HUES64 (cell line): ENCODE data around the gene SOX13.

ENCODE experiments used
- H3K27ac ChIP-seq: 2 replicates; pipeline ENCODE4 v1.7.0; 2013; ENCODE audit warnings: low read depth, low read length, inconsistent platforms
- H3K27me3 ChIP-seq: 2 replicates; pipeline ENCODE4 v1.6.1; 2013; ENCODE audit warnings: mild to moderate bottlenecking, low read length; ENCODE audit not compliant: insufficient read depth
- H3K36me3 ChIP-seq: 2 replicates; pipeline ENCODE4 v1.6.1; 2013; ENCODE audit warnings: mild to moderate bottlenecking, low read length; ENCODE audit not compliant: insufficient read depth
- H3K4me1 ChIP-seq: 2 replicates; pipeline ENCODE4 v1.6.1; 2013; ENCODE audit warnings: mild to moderate bottlenecking, low read length, moderate library complexity; ENCODE audit not compliant: insufficient read depth
- H3K4me3 ChIP-seq: 2 replicates; pipeline ENCODE4 v1.5.1; 2013; ENCODE audit warnings: mild to moderate bottlenecking, low read length, moderate library complexity
- H3K9ac ChIP-seq: 2 replicates; pipeline ENCODE4 v1.6.1; 2013; ENCODE audit warnings: mild to moderate bottlenecking, low read depth, low read length
- H3K9me3 ChIP-seq: 2 replicates; pipeline ENCODE4 v1.6.1; 2013; ENCODE audit warnings: low read depth, low read length; ENCODE audit not compliant: insufficient read depth
- WGBS: fragments of 150-250, 120-280 bp; methylation state at CpG from one replicate; pipeline ENCODE4 v1.1.7; 2013; ENCODE audit warnings: missing lambda C conversion rate; 5-methylcytosine and 5-hydroxymethylcytosine counted together

SOX13 gene

DNA sequence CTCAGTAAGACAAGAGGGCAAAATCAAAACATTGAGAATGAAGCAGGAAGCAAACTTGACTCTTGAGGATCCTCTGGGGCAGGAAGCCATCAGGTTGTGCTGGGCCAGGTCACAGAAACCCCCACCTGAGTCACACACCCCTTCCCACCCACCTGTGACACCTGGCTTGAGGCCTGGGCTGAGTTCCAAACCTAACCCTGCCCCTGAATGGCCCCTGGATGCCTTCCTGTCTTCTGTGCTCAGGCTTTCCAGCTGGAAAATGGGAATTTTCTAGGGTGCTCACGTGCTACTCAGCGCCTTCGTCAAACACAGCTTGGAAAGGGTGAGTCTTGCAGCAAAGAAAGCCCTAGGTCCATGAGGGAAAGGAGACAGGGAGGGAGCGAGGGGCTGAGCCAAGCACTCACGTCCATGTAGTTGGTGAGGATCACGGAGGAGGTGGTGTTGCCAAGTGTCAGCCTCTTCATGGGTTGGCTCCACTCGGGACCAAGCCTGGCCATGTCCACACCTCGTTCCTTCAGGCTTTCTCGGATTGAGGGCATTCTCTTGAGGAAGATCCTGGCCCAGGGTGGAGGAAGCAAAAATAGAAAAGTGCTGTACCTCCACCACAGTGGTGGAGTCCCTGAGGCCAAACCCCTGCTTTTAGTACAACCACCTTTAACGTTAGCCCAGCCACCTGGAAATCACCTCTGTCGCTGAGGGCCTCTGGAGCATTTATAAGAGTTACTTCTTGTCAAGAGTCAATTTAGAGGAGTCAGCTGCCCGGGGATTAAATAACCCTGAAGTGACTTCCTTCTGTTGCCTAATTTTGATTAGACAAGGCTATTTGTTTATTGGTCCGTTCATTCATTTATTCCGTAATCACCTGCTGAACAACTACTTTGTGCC is 88.9 kb downstream of the SOX13 start:
- Histone ChIP-seq H3K27me3 (no peaks in the 10 kb centered on the region), H3K4me3 (no peak overlapping the region), H3K4me1 (no peaks in the 10 kb centered on the region), H3K36me3 (no peaks in the 10 kb centered on the region), H3K9me3 (no peaks in the 10 kb centered on the region), H3K9ac (no peak overlapping the region), H3K27ac (no peak overlapping the region)
- 85% methylated on average over 14 of the region's 14 CpGs for WGBS

DNA sequence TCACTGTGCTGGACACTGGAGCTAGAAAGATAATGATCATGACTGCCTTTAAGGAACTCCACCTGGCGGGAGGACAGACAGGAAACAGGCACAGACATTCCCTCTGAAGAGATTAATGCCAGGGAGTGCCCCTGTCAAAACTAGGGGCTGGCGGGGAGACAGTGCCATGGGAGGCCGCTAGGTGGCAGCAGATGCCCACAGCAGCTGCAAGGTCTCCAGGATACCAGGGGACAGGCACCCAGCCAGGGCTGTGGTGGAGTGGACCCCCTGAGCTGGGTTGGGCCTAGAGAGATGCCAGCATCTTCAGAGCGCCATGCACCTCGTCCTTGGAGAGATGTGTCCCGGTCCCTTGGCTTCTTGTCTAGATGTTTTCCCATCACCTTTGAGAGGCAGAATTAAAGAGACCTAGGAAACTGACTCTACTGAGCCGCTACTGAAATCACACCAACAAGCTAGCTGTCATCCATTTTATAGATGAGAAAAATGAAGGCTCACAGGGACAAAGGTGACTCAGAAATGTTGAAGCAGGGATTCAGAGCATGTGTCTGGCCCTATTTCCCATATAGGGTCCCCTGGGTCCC is 89.7 kb downstream of the SOX13 start:
- Histone ChIP-seq H3K27ac (no peak overlapping the region), H3K27me3 (no peaks in the 10 kb centered on the region), H3K4me3 (no peak overlapping the region), H3K9ac (no peak overlapping the region), H3K4me1 (no peaks in the 10 kb centered on the region), H3K9me3 (no peaks in the 10 kb centered on the region), H3K36me3 (no peaks in the 10 kb centered on the region)
- 21% methylated on average over 7 of the region's 7 CpGs for WGBS

DNA sequence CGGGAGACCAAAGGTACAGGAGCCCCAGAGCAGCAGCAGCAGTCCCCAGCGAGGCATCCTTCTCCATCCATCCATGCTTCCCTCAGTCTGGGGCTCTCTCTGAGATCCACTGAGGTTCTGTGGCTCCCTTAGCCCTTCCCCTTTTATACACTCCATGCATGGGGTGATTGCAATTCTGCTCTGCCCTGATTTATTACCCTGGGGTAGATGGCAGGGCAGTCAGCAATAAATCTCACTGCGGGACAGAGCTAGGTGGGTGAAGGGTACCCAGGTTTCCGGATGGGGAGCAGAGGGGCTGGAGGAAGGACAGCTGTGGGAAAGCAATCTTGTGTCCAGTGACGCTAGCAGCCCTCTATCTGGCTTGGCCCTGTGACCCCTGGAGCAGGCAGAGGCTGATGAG is 93.3 kb downstream of the SOX13 start, which contains the start of gene REN:
Gene REN, minus strand, starts transcription at position 119 of the 400 bp plus-strand sequence. Its CDS starts 44 bp downstream, at position 75.
- no peaks in the 10 kb centered on the region for H3K27me3 ChIP-seq
- no peaks in the 10 kb centered on the region for H3K36me3 ChIP-seq
- H3K4me3 ChIP-seq, result no peak within 1 kb of the TSS
- WGBS, result 86% methylated on average over 5 of the region's 5 CpGs
- H3K9ac ChIP-seq, result no peak within 1 kb of the TSS
- no peaks in the 10 kb centered on the region for H3K4me1 ChIP-seq
- H3K9me3 ChIP-seq, result peaks cover 25% of the 10 kb centered on the region
- H3K27ac ChIP-seq, result no peak within 1 kb of the TSS

DNA sequence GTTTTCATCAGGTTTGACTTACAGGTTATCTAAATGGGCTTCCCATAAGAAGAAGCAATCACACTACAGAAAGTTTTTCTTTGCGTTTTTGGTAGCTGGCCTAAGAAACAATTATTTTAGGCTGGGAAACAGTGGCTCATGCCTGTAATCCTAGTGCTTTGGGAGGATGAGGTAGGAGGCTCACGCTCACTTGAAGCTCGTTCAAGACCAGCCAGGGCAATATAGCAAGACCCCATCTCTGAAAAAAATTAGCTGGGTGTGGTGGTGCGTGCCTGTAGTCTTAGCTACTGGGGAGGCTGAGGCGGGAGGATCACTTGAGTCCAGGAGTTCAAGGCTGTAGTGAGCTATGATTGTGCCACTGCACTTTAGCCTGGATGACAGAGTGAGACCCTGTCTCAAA is 94.8 kb downstream of the SOX13 start:
- Histone ChIP-seq H3K36me3 (no peaks in the 10 kb centered on the region), H3K9me3 (peaks cover 29% of the 10 kb centered on the region)

DNA sequence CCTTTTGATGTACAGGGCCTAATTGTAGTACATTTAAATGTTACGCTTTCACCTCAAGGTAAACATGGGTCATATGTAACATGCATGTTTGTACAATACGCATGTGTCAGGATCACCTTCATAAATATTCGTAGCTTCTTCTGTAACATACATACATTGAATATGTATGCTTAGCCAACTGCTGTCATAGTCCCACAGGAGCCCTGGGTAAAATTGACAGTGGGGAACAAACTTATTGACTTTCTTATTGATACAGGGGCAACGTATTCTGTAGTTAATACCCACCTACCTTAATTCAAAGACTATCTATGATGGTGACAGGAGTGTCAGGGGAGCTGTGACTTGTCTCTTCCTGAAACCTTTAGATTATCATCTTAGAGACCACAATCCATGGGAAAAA is 96.9 kb downstream of the SOX13 start:
- H3K27me3 ChIP-seq, result peaks cover 2% of the 10 kb centered on the region; the same call in 1 of the 2 replicates
- no peak overlapping the region for H3K27ac ChIP-seq
- H3K36me3 ChIP-seq, result no peaks in the 10 kb centered on the region
- no peaks in the 10 kb centered on the region for H3K4me1 ChIP-seq
- no peak overlapping the region for H3K4me3 ChIP-seq
- WGBS, result 96% methylated on average over 3 of the region's 4 CpGs
- H3K9me3 ChIP-seq, result peaks cover 29% of the 10 kb centered on the region
- H3K9ac ChIP-seq, result no peak overlapping the region

More for the DNA sequence above, 94.8 kb downstream of the SOX13 start:
- Histone ChIP-seq H3K27ac (no peak overlapping the region), H3K4me1 (no peaks in the 10 kb centered on the region), H3K27me3 (no peaks in the 10 kb centered on the region), H3K4me3 (no peak overlapping the region), H3K9ac (no peak overlapping the region)
- WGBS, result 87% methylated on average over 5 of the region's 5 CpGs

DNA sequence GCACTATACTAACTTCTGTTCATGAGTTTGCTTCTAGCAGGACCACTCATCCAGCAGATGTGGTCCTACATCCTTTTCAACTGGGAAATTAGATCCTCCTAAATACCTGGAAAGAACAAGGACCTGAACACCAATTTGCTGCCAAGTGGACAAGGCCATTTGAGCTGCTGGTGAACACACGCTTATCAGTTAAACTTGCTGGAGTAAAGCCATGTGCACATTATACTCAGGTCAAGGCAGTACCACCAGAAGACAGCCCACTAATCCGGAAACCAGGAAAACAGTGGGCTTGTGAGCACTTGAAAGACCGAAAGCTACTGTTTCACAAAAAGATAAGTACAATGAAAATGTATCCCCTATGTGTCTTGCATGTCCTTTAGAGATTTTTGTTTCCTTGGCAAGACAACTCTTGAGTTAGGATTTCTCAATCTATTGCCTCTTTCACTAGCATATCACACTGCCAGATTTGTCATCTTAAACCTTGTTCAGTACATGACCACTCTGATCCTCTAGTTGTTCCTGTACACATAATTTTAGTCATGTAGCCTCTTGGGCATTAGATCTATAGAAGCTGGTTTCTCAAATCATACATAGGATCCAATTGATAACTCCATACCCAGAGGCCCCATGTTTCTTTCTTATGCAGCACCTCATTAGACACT is 97.7 kb downstream of the SOX13 start:
- no peak overlapping the region for H3K27ac ChIP-seq
- no peak overlapping the region for H3K4me3 ChIP-seq
- peaks cover 29% of the 10 kb centered on the region for H3K9me3 ChIP-seq
- H3K36me3 ChIP-seq, result no peaks in the 10 kb centered on the region
- 90% methylated on average over 3 of the region's 3 CpGs for WGBS
- H3K4me1 ChIP-seq, result no peaks in the 10 kb centered on the region
- no peak overlapping the region for H3K9ac ChIP-seq
- peaks cover 3% of the 10 kb centered on the region; the same call in 1 of the 2 replicates for H3K27me3 ChIP-seq

DNA sequence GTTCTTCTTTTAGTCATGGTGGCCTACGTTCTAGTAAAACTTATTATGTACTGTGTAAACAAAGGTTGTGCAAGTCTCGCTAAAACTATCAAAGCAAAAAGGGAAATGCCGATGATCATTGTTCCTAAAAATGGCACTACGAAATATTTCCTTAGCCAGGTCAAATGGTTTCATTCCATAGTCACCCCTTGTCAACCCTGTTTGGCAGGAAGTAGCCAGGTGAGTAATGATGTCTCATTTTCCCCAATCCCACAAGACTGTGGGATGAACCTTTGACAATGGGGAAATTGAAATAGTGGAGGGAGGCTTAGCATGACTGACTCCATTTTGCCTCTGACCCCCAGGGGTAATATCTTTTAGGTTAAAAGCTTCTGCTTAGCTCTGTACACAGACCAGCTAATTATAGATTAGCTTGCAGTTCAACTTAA is 98.8 kb downstream of the SOX13 start:
- H3K4me1 ChIP-seq, result no peaks in the 10 kb centered on the region
- 86% methylated on average over 4 of the region's 4 CpGs for WGBS
- H3K27me3 ChIP-seq, result peaks cover 3% of the 10 kb centered on the region; the same call in 1 of the 2 replicates
- H3K36me3 ChIP-seq, result no peaks in the 10 kb centered on the region
- H3K27ac ChIP-seq, result no peak overlapping the region
- H3K9ac ChIP-seq, result no peak overlapping the region
- peaks cover 29% of the 10 kb centered on the region for H3K9me3 ChIP-seq
- no peak overlapping the region for H3K4me3 ChIP-seq

DNA sequence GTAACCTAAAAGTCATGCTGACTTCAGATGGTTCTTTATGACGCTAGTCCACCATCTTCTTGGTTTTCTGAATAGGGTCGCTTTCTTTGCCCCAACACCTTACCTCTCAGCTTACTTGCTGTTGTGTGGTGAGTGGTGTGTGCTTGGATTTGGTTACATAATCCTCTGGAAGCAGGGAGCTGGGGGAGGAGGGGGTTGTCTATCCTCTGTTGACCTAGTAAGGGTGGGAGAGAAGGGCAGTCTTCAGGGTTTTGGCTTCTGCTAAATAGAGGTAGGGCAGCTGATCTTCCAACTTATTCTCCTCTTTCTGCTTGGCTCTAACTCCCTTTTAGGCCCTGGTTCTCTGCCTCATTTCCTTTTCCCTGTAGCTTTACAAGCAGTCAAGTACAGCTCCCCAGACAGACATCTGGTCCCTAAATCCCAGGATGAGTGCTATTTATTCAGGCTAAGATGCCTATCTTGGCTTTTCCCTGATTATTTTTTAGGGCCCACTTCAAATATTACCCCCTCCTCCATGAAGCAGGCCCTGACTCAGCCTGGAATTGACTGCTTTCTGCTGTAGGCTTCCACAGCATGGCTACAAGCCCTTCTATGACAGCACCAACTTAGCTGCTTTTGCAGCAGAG is 99.6 kb downstream of the SOX13 start:
- Histone ChIP-seq H3K4me3 (no peak overlapping the region), H3K4me1 (no peaks in the 10 kb centered on the region), H3K9me3 (peaks cover 29% of the 10 kb centered on the region), H3K9ac (no peak overlapping the region), H3K27ac (no peak overlapping the region), H3K27me3 (peaks cover 3% of the 10 kb centered on the region; the same call in 1 of the 2 replicates), H3K36me3 (no peaks in the 10 kb centered on the region)
- 84% methylated on average over 2 of the region's 2 CpGs for WGBS

DNA sequence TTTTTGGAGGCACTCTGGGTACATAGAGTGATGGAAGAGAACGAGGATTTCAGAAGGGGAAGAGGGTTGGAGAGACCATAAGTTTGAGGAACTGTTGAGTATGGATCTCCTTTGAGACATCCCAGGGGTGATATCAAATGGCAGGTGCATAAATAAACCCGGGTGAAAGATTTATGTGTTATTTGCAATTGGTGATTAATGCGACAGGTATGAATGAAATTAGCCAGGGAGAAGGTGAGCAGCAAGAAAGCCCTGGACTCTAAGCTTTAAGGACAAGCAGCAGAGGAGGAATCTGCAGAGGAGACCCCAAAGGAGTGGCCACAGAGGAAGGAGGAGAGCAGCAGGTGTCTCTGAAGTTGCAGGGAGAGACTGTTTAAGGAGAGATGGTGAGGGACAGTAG is 102.0 kb downstream of the SOX13 start:
- peaks cover 19% of the 10 kb centered on the region for H3K9me3 ChIP-seq
- no peak overlapping the region for H3K9ac ChIP-seq
- no peak overlapping the region for H3K4me3 ChIP-seq
- WGBS, result 90% methylated on average over 3 of the region's 3 CpGs
- H3K27me3 ChIP-seq, result peaks cover 3% of the 10 kb centered on the region; the same call in 1 of the 2 replicates
- no peaks in the 10 kb centered on the region for H3K4me1 ChIP-seq
- no peak overlapping the region for H3K27ac ChIP-seq
- no peaks in the 10 kb centered on the region for H3K36me3 ChIP-seq

DNA sequence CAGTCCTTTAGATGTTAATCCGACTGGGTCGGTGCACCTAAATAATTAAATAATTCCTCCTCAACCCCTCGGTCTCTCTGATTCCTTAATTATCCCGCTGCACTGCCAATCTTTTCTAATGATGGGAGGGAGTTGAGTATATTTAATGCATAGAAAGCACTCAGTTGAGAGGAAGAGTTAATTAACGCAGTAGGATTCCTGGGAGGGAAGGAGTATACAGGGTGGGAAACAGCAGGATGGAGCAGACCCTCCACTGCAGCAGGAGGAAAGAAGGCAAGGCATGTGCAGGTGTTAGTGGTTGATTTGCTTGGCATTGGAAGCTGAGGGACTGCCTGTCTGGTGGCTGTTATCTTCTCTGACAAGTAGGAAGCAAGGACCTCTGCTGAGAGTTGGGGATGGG is 103.1 kb downstream of the SOX13 start:
- H3K9ac ChIP-seq, result no peak overlapping the region
- no peak overlapping the region for H3K27ac ChIP-seq
- WGBS, result 88% methylated on average over 2 of the region's 5 CpGs
- H3K4me3 ChIP-seq, result no peak overlapping the region
- H3K36me3 ChIP-seq, result no peaks in the 10 kb centered on the region
- no peaks in the 10 kb centered on the region for H3K4me1 ChIP-seq
- H3K27me3 ChIP-seq, result peaks cover 3% of the 10 kb centered on the region; the same call in 1 of the 2 replicates
- 0 out of 2 replicates have a peak, but pooled peaks cover 9% of the 10 kb centered on the region for H3K9me3 ChIP-seq
